ENCODE data around the gene PTCRA. TPM values are rescaled to one million over a fixed set of nuclear protein-coding genes. Genes with fewer than 3 reads are reported as not detected.
"Not testable (repeated sequence)": the region's sequence is repeated elsewhere in the genome, so short reads cannot be mapped to it uniquely, and the experiment has no call there.

Gene PTCRA
- total and polyA plus RNA-seq, 2 experiments from 2014 or later: not detected

GRCh38 chr6:42899871-42900270 is 16.0 kb upstream of the PTCRA start:
- Histone ChIP-seq H3K36me3 (no peaks in the 10 kb centered on the region), H3K27ac (no peak overlapping the region), H3K4me1 (ENCODE audit: low read depth) (peaks cover 10% of the 10 kb centered on the region), H3K9me3 (ENCODE audit: low read depth) (no peaks in the 10 kb centered on the region), H3K4me3 (no peak overlapping the region), H3K27me3 (no peaks in the 10 kb centered on the region)
- TF ChIP-seq CTCF (IDR thresholded peaks at IDR 0.05; ENCODE audit: low read depth, low read length): no peak
- DNase-seq (ENCODE audit: low read depth in 1 of 2, low spot score in 1 of 2): no peak

DNA sequence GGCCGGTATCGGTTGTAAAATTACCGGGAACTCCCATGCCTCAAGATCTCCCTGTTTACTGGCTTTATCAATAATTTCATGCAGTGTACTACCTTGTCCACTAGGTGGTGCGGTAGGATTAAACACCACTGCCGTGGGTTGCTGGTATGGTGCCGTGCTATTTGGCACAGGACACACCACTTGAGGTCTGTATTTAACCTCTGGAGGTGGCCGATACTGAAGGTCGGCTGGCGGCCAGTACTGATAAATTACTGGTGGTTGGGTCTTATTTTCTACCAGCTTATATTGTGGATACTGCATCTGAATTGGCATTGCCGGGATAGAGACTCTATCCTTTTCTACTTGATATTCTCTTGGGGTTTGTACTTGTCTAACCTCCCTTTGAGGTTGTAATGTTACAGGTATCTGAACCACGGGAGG is 14.3 kb upstream of the PTCRA start:
- no peaks in the 10 kb centered on the region for H3K36me3 ChIP-seq
- H3K4me1 ChIP-seq (ENCODE audit: low read depth): peaks cover 10% of the 10 kb centered on the region
- no peaks in the 10 kb centered on the region for H3K27me3 ChIP-seq
- H3K9me3 ChIP-seq (ENCODE audit: low read depth): no peaks in the 10 kb centered on the region
- H3K27ac ChIP-seq: peak overlapping the region; percentile 11
- no peak overlapping the region for H3K4me3 ChIP-seq
- TF ChIP-seq CTCF (IDR thresholded peaks at IDR 0.05; ENCODE audit: low read depth, low read length): peak; percentile 77
- peak; percentile 89 to 92 for DNase-seq (ENCODE audit: low read depth in 1 of 2, low spot score in 1 of 2)

DNA sequence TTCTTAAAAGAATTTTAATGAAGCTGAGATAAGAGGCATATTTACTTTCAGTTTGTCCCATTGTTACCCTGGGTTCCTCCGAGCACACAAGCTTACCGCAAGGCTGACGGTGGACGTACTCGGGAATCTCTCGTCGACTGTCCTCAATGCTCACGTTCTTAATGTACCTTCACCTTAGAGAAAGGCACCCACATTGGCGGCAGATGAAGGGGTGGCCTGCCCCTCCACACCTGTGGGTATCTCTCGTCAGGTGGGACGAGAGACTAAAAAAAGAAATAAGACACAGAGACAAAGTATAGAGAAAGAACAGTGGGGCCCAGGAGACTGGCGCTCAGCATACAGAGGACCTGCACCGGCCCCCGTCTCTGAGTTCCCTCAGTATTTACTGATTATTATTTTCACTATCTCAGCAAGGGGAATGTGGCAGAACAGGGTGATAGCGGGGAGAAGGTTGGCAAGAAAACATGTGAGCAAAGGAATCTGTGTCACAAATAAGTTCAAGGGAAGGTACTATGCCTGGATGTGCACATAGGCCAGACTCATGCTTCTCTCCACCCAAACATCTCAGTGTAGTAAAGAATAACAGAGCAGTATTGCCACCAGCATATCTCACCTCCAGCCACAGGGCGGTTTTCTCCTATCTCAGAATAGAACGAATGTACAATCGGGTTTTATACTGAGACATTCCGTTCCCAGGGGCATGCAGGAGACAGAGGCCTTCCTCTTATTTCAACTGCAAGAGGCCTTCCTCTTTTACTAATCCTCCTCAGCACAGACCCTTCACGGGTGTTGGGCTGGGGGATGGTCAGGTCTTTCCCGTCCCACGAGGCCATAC is 13.2 kb upstream of the PTCRA start:
- not testable (repeated sequence) for DNase-seq (ENCODE audit: low read depth in 1 of 2, low spot score in 1 of 2); H3K9me3 ChIP-seq (ENCODE audit: low read depth); H3K27me3 ChIP-seq; H3K36me3 ChIP-seq; H3K4me3 ChIP-seq
- Histone ChIP-seq H3K4me1 (ENCODE audit: low read depth) (peaks cover 10% of the 10 kb centered on the region), H3K27ac (peak overlapping the region; percentile 72)

GRCh38 chr6:42904467-42904866 is 11.4 kb upstream of the PTCRA start:
- TF ChIP-seq CTCF (IDR thresholded peaks at IDR 0.05; ENCODE audit: low read depth, low read length): no peak
- no peak for DNase-seq (ENCODE audit: low read depth in 1 of 2, low spot score in 1 of 2)
- Histone ChIP-seq H3K27me3 (no peaks in the 10 kb centered on the region), H3K36me3 (no peaks in the 10 kb centered on the region), H3K4me1 (ENCODE audit: low read depth) (peaks cover 10% of the 10 kb centered on the region), H3K27ac (no peak overlapping the region), H3K9me3 (ENCODE audit: low read depth) (no peaks in the 10 kb centered on the region), H3K4me3 (no peak overlapping the region)

DNA sequence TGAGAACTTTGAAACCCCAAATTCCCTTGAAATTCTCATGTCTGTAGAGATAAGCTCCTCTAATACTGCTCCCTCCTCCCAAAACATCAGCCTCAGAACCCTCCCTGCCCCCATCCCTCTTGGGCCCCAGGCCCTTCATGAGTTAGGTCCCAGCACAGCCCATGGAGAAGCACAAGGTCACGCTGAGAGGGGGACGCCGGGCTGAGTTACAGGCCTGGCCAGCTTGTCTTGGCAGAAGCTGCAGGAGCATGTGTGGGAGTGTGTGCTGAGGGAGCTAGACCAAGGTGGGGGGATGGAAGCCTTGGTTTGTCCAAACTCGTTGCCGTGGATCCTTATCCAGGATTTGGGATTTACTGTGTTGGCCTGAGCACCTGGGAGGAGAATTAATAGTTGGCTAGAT is 8.5 kb upstream of the PTCRA start:
- Histone ChIP-seq H3K27ac (no peak overlapping the region), H3K27me3 (no peaks in the 10 kb centered on the region), H3K4me1 (ENCODE audit: low read depth) (peaks cover 4% of the 10 kb centered on the region), H3K9me3 (ENCODE audit: low read depth) (no peaks in the 10 kb centered on the region), H3K36me3 (no peaks in the 10 kb centered on the region), H3K4me3 (no peak overlapping the region)
- peak in 1 of 2 donors; percentile 78 for DNase-seq (ENCODE audit: low read depth in 1 of 2, low spot score in 1 of 2)
- TF ChIP-seq CTCF (IDR thresholded peaks at IDR 0.05; ENCODE audit: low read depth, low read length): no peak

GRCh38 chr6:42909835-42910234 is 6.0 kb upstream of the PTCRA start:
- no peaks in the 10 kb centered on the region for H3K27me3 ChIP-seq

More at GRCh38 chr6:42909835-42910234, 6.0 kb upstream of the PTCRA start:
- no peak for DNase-seq (ENCODE audit: low read depth in 1 of 2, low spot score in 1 of 2)
- Histone ChIP-seq H3K4me1 (ENCODE audit: low read depth) (no peaks in the 10 kb centered on the region), H3K9me3 (ENCODE audit: low read depth) (no peaks in the 10 kb centered on the region), H3K27ac (no peak overlapping the region), H3K36me3 (no peaks in the 10 kb centered on the region), H3K4me3 (no peak overlapping the region)
- no peak for TF ChIP-seq CTCF (IDR thresholded peaks at IDR 0.05; ENCODE audit: low read depth, low read length)

Data from cardiac muscle cell (in vitro differentiated cells and primary cell).